ENCODE measurements around the gene SLC25A13.

SLC25A13 gene

GRCh38 chr7:96354881-96355280 is 33.0 kb upstream of the SLC25A13 start:
- DNase-seq (ENCODE audit: low read depth, low spot score), result no peak
- ChIA-PET POLR2A (no interaction called here), CTCF (no interaction called here)
- H3K4me3 ChIP-seq (ENCODE audit: low read depth, low read length), result no peak overlapping the region
- no peak for TF ChIP-seq CTCF (IDR thresholded peaks at IDR 0.05; ENCODE audit: insufficient read depth, low read length, missing control alignments)

- DNase-seq (ENCODE audit: low read depth, low spot score), result no peak
- POLR2A ChIA-PET, result no interaction called here
These were observed 27.7 kb upstream of the SLC25A13 start for GRCh38 chr7:96349572-96349971.

DNA sequence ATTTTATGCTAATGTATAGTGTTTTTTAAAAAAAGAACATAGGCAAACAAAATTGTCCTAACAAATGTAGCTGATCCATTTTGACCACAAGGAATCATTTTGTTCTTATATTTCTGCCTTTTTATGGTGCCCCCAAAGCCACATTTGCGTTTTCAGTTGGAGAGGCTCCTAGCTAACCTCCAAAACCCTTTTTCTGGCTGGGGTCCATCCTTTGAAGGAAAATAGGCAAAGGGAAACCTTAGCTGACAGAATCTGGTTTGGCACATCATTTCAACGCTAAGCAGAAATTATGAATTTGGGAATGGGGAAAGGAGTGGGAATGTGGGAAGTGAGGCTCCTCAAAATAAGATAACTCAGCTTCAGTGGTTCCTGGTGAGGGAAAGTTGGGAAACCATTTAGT is 25.6 kb upstream of the SLC25A13 start:
- CTCF ChIA-PET, result no interaction called here
- POLR2A ChIA-PET, result no interaction called here
- no peak for TF ChIP-seq CTCF (IDR thresholded peaks at IDR 0.05; ENCODE audit: insufficient read depth, low read length, missing control alignments)
- H3K4me3 ChIP-seq (ENCODE audit: low read depth, low read length), result no peak overlapping the region
- DNase-seq (ENCODE audit: low read depth, low spot score), result no peak

More at GRCh38 chr7:96349572-96349971, 27.7 kb upstream of the SLC25A13 start:
- CTCF ChIA-PET, result no interaction called here
- no peak overlapping the region for H3K4me3 ChIP-seq (ENCODE audit: low read depth, low read length)
- no peak for TF ChIP-seq CTCF (IDR thresholded peaks at IDR 0.05; ENCODE audit: insufficient read depth, low read length, missing control alignments)

GRCh38 chr7:96346293-96346953 is 24.5 kb upstream of the SLC25A13 start:
- DNase-seq (ENCODE audit: low read depth, low spot score), result no peak
- POLR2A ChIA-PET, result no interaction called here
- CTCF ChIA-PET, result interaction anchor here (0.9 kb wide), 1 partner anchor 11 kb away, joined by 3 read pairs; no protein-coding TSS in a partner anchor
- H3K4me3 ChIP-seq (ENCODE audit: low read depth, low read length), result no peak overlapping the region
- TF ChIP-seq CTCF (IDR thresholded peaks at IDR 0.05; ENCODE audit: insufficient read depth, low read length, missing control alignments), result no peak

DNA sequence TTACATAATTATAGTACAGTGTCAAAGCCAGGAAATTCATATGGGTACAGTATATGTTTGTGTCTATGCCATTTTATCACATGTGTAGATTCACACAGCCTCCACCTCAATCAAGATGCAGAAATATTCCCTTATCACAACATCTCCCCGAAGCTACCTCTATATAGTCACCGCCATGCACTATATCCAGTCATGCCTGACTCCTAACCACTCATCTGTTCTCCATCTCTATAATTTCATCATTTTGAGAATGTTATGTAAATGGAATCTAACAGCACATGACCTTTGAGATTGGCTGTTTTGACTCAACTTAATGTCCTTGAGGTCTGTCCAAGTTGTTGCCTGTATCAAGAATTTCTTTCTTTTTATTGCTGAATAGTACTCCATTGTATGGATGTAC is 22.3 kb upstream of the SLC25A13 start:
- H3K4me3 ChIP-seq (ENCODE audit: low read depth, low read length), result no peak overlapping the region
- ChIA-PET POLR2A (no interaction called here), CTCF (no interaction called here)
- DNase-seq (ENCODE audit: low read depth, low spot score), result no peak
- TF ChIP-seq CTCF (IDR thresholded peaks at IDR 0.05; ENCODE audit: insufficient read depth, low read length, missing control alignments), result no peak

DNA sequence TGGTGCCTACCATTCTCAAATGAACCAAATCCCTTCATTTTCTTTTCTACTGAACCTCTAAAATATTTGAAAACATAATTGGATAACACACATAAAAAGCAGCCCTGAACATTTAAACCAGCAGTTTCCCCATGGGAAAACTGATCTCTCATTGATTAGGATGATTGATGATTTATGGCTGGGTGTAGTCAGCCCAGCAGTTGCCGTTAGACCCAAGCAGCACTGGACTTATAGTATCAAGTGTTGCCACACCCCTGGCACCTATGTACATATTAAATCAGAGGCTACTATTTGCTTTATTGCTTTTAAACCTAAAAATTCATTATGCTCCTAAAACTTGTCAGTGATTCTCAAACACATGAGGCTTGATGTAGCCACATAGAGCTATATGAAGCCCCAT is 20.2 kb upstream of the SLC25A13 start:
- ChIA-PET CTCF (no interaction called here), POLR2A (no interaction called here)
- H3K4me3 ChIP-seq (ENCODE audit: low read depth, low read length), result no peak overlapping the region
- TF ChIP-seq CTCF (IDR thresholded peaks at IDR 0.05; ENCODE audit: insufficient read depth, low read length, missing control alignments), result no peak
- DNase-seq (ENCODE audit: low read depth, low spot score), result no peak
